Glutamatergic neuron (in vitro differentiated cells): ENCODE results near the gene FAM186B. TPM values are rescaled to one million over a fixed set of nuclear protein-coding genes. Genes with fewer than 3 reads are reported as not detected.
A peak's percentile ranks its signal among the peaks of the same experiment; 100 is the strongest.

Source experiments
- DNase-seq: peaks from one replicate; pipeline ENCODE4 v3.0.0; 2022
- H3K27ac Mint-ChIP-seq: one replicate; pipeline ENCODE4 v1.8.0; 2020; ENCODE audit warnings: mild to moderate bottlenecking, mixed read lengths, inconsistent platforms; ENCODE audit not compliant: unreplicated experiment
- H3K27me3 Mint-ChIP-seq: one replicate; pipeline ENCODE4 v1.8.0; 2020; ENCODE audit warnings: mild to moderate bottlenecking, moderate library complexity, mixed read lengths, inconsistent platforms; ENCODE audit not compliant: unreplicated experiment
- H3K36me3 Mint-ChIP-seq: one replicate; pipeline ENCODE4 v1.8.0; 2020; ENCODE audit warnings: mild to moderate bottlenecking, mixed read lengths, inconsistent platforms; ENCODE audit not compliant: unreplicated experiment
- H3K4me1 Mint-ChIP-seq: one replicate; pipeline ENCODE4 v1.8.0; 2020; ENCODE audit warnings: mild to moderate bottlenecking, low read depth, mixed read lengths, inconsistent platforms; ENCODE audit not compliant: unreplicated experiment
- H3K4me3 Mint-ChIP-seq: one replicate; pipeline ENCODE4 v1.8.0; 2020; ENCODE audit warnings: mild to moderate bottlenecking, mixed read lengths, inconsistent platforms; ENCODE audit not compliant: unreplicated experiment
- H3K9me3 Mint-ChIP-seq: one replicate; pipeline ENCODE4 v1.8.0; 2020; ENCODE audit warnings: mild to moderate bottlenecking, moderate library complexity, mixed read lengths, inconsistent platforms; ENCODE audit not compliant: unreplicated experiment
- CTCF ChIP-seq: fragments of 200-600 bp; sonication (generic); IDR thresholded peaks from one replicate; pipeline ENCODE4 v1.5.0; 2021; ENCODE audit not compliant: partially characterized antibody, unreplicated experiment
- total RNA-seq: library from RNA; stranded (reverse); fragmentation: NEBNext Ultra II Directional; extraction: Animal tissue kit (Norgen Biotek cat#: 25700); gene quantifications from one replicate; pipeline ENCODE4 v1.2.1, GENCODE V29; 2021; ENCODE audit not compliant: unreplicated experiment

FAM186B gene
- total RNA-seq, 1 donor from 2014 or later: not detected

GRCh38 chr12:49542592-49543160 is 62.8 kb downstream of the FAM186B start:
- no peak for DNase-seq
- no peak for TF ChIP-seq CTCF
- Mint-ChIP-seq H3K27ac (no peak overlapping the region), H3K9me3 (peaks cover 6% of the 10 kb centered on the region), H3K4me1 (peaks cover 23% of the 10 kb centered on the region), H3K27me3 (peaks cover 21% of the 10 kb centered on the region), H3K36me3 (no peaks in the 10 kb centered on the region), H3K4me3 (no peak overlapping the region)

- no peak overlapping the region for H3K4me3 Mint-ChIP-seq
These were observed 63.4 kb downstream of the FAM186B start for GRCh38 chr12:49541911-49542505.

GRCh38 chr12:49541140-49541861 is 64.1 kb downstream of the FAM186B start:
- no peaks in the 10 kb centered on the region for H3K36me3 Mint-ChIP-seq
- peaks cover 23% of the 10 kb centered on the region for H3K4me1 Mint-ChIP-seq
- no peak overlapping the region for H3K27ac Mint-ChIP-seq
- peaks cover 16% of the 10 kb centered on the region for H3K27me3 Mint-ChIP-seq
- peaks cover 6% of the 10 kb centered on the region for H3K9me3 Mint-ChIP-seq
- no peak for TF ChIP-seq CTCF
- H3K4me3 Mint-ChIP-seq: no peak overlapping the region
- no peak for DNase-seq

More at GRCh38 chr12:49541911-49542505, 63.4 kb downstream of the FAM186B start:
- Mint-ChIP-seq H3K27me3 (peaks cover 18% of the 10 kb centered on the region), H3K9me3 (peaks cover 6% of the 10 kb centered on the region), H3K27ac (no peak overlapping the region), H3K4me1 (peaks cover 23% of the 10 kb centered on the region), H3K36me3 (no peaks in the 10 kb centered on the region)
- no peak for DNase-seq
- no peak for TF ChIP-seq CTCF

- peak overlapping the region; percentile 67 for H3K4me3 Mint-ChIP-seq
- no peaks in the 10 kb centered on the region for H3K36me3 Mint-ChIP-seq
- TF ChIP-seq CTCF: no peak
- no peak for DNase-seq
- H3K27me3 Mint-ChIP-seq: peaks cover 17% of the 10 kb centered on the region
- H3K4me1 Mint-ChIP-seq: peaks cover 23% of the 10 kb centered on the region
- H3K9me3 Mint-ChIP-seq: peaks cover 4% of the 10 kb centered on the region
- H3K27ac Mint-ChIP-seq: no peak overlapping the region
These were observed 65.0 kb downstream of the FAM186B start for GRCh38 chr12:49540229-49541139.
